Occipital lobe (tissue), 2 donors: Measurements from ENCODE around the gene ALDH1A1. TPM values are rescaled to one million over a fixed set of nuclear protein-coding genes. Genes with fewer than 3 reads are reported as not detected.
"Not testable (repeated sequence)": the region's sequence is repeated elsewhere in the genome, so short reads cannot be mapped to it uniquely, and the experiment has no call there.

Experiments
- DNase-seq: peaks from one replicate; lab custom pipeline; 2025; lab: John Stamatoyannopoulos, UW
- total RNA-seq: library from RNA; depleted of rRNA; stranded (reverse); fragments of >200 nt; gene quantifications from one replicate; pipeline ENCODE4 v1.2.3, GENCODE V29; 2014

The ALDH1A1 gene
- total RNA-seq, 1 donor from 2014 or later = 1.4 TPM

DNA sequence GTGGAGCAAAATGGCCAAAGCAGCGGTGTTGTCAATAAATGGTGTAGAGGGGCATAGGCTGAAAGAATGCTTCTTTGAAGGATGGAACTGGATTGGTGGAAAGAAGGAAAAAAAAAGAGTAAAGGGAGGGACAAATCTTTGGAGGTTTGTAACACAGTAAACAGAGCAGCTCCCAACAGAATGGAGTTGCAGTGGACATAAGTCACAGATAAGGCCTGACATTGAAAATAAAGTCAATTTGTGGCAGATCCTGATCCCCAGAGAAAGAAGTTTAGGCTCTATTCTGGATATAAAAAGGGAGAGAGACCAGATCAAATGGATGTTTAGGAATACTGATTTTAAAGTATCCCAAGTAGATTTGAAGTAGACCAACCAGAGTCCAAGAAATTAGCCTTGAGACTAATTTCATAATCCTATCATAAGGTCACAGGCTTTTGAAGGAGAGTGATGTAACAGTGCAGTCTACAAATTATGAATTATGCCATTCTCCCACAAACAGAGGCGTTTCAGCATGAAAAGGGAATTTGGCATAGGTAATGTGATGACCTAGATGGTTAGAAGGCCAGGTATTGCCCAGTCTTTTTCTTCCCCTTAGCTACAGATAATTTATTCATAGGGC, 8.9 kb downstream of the ALDH1A1 start:
- no peak for DNase-seq

DNA sequence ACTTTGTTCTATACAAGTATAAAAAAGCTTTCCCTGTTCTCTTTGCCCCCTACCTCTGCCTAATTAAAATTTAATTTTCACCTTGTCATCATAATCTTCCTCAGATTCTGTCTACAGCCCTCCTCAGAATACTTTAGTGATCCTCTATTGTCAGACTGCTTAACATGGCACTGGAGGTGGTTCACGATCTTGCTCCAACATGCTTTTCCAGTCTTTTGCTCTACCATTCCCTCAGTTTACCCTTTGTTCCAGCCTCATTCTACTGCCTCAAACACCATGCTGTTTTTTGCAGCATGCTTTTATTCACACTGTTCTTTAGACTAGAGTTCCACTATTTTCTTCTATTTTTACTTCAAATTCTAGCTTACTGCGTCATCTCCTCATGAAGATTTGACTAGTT, 10.4 kb downstream of the ALDH1A1 start:
- no peak for DNase-seq

DNA sequence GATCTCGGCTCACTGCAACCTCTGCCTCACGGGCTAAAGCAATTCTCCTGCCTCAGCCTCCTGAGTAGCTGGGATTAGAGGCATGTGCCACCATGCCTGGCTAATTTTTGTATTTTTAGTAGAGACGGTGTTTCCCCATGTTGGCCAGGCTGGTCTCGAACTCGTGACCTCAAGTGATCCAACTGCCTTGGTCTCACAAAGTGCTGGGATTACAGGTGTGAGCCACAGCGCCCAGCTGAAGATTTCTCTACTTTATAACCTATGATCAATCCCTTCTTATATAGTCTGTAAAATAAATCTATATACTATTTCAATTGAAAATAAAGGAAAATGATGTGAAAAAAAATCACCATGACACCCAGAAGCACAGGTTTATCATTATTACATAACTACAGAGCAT, 13.3 kb downstream of the ALDH1A1 start:
- not testable (repeated sequence) for DNase-seq

DNA sequence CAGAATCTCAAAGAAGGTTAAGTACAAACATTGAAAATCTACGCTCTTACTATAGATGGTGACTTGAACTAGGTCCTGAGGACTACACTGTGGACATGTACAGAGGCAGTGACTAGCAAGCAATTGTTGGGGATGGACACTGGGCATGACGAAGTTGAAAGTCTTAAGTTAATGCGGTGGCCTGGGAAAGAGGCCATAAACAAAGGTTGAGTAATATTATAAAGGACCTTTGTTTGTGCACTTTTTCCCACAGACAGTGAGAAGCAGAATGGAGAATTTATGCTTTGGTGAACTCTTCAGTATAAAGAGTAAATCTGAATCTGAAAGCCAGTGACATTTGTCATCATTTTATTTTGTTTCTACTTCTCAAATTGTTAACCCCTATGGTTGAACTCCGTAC, 15.3 kb downstream of the ALDH1A1 start:
- DNase-seq = no peak

DNA sequence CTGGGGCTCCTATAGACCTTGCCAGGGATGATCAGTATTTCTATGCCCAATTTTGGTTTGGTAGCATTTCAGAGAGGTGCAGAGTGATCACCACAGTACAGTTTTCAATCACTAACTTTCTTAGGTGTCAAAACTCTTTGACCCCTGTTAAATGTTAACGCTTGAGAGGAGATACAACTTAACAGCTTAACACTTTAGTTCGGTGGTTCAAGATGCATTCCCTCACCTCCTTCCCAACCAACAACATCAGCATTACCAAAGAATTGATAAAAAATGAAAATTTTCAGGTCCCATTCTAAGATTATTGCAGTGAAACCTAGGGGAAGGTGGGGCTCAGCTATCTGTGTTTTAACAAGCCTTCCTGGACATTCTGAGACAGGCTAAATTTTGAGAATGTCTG, 16.2 kb downstream of the ALDH1A1 start:
- DNase-seq = no peak

DNA sequence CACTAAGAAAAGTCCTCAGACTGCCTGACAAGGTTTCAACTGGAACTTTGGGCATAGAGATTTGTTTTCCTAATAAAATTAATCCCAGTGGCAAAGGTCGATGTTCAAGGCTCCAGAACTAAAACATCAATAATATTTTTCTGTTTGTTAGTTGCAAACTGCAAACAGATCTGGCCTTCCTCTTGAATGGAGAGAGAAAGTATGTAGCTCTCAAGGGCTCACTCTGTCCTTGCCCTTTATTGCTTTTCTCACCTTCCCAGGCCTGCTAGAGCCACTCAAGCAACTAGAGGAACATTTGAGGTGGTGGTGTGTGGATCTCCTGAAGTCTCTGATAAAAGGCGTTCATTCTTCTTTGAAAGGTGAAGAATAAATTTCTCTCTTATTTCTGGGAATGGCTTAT, 16.6 kb downstream of the ALDH1A1 start:
- DNase-seq = no peak

DNA sequence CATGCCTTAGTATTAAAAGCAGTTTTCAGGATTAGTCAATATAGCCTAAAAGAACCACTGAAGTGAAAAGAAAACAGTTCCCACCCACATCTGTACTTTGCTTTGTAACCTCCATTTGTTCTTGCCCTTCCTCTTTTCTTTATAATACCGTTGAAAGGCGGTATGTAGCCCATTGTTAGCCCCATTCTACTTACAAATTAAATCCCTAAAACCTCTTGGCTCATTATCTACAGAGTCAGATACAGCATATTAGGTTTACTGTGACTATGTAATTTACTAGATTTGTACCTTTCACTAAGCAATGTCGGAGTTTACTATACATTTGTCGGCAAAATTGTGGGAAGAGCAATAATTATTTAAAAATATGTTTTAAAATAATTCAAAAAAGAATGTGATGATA, 17.3 kb downstream of the ALDH1A1 start:
- no peak for DNase-seq

DNA sequence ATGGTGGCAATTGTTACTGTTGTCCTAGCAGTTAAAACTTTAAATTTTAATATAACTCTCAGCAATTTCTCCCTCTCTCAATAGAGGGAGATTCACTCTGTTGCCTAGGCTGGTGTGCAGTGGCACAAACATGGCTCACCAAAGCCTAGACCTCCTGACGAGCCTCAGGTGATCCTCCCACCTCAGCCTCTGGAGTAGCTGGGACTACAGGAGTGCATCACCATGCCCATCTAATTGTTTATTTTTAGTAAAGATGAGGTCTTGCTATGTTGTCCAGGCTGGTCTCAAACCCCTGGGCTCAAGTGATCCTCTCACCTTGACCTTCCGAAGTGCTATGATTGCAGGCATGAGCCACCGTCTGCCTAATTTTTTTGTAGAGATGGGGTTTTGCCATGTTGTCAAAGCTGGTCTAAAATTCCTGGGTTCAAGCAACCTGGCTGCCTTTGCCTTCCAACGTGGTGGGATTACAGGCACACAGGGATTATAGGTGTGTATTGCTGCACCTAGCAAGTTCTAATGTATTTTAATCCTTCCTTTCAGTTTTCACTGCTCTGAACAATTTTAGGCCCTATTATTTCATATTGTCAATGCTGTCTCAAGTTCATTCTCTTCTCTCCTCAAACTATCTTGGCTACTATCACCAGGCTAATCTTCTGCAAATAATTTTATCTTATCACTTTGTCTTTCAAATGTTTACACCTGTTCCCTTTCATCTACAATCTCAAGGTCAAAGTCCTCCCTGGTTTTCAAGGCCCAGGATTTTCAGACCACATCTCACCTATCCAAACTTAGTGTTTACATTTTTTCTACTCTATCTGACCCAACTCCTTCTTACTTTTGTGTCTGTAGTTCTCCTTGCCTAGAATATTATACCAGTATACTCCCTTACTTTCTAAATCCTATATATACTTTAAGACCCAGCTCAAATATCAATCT, 18.9 kb downstream of the ALDH1A1 start:
- no peak for DNase-seq

DNA sequence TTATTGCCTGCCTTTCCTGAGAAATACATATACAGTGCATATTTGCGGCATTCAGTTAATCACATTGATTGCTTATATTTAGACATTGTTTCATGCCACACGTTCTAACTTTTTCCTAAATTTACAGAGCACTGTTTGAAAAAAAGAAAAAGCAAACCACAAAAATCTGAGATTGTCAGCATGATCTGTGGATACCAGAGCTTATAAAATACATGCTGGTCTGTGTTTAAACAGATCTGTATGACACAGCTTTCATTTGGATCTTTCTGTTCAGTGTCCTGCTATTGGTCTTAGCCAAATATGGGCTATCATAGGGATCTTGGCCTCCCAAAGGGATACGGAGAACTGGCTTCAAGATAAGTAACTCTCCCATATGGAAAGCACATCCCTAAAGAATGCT, 20.2 kb downstream of the ALDH1A1 start:
- DNase-seq = no peak

DNA sequence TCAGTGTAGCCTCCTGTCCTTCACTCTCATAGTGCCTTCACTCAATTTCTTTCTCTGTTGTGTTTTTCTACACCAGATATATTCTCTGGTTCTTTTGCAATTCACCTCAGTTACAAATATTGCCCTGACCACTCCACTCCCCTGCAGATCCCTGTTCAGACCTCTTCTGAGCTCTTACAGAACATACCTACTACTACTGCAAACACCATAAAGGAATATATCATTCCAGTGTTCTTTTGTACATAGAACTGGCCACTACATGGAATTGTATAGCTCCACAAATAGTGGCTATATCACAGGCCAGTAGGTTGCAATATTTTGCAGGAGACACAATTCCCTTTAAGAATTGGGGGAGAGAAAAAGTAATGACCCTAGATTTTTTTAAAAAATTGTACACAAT, 21.0 kb downstream of the ALDH1A1 start:
- DNase-seq = no peak

DNA sequence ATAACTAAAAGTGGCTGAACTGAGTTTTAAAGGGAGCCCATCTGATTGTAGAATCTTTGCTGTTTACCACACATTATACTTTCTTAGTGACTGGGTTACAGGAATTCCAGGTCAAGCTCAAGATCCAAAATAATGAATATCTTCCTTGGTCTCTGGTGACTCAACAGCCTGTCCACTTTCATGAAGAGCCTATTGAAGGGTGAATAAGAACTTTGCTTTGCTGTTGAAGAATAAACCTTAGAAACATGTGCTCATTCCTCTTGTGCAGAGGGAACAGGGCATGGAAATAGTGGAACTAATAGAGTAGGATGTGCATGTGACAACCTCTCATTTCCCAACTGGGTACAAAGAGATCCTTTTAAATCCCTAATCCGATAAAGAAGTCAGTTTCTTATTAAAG, 21.4 kb downstream of the ALDH1A1 start:
- no peak for DNase-seq

DNA sequence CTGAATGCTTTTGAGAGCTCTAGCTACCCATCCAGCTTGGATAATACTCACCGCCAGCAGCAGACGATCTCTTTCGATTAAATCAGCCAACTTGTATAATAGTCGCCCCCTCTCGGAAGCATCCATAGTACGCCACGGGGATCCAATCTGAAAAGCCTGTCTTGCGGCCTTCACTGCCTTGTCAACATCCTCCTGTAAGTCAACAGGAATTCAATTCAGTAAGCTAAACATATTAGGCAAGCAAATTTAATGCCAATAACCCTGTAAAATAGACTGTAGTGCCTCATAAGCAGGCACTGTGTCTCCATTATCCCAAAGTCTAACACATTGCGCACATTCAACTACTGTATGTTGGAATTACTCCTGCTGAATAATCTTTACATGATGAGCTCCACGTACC, 22.0 kb downstream of the ALDH1A1 start:
- no peak for DNase-seq

DNA sequence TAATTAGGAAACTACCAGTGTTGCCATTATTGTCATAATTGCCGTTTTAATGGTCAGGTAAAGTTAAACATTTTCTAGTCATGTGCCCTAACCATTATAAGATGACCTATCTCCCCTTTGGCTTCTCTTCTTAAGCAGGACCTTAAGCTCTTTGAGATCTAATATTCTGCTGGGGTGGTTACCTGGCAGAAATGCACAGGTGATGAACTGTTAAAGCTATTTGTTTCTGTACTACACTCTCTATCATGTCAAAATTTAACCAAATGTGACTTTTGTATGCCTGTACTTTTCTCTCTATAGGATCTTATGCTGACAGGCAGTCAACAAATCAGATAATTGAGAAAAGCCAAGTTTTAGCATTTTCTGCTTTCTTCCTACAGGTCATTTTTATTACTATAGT, 23.3 kb downstream of the ALDH1A1 start:
- DNase-seq = no peak

DNA sequence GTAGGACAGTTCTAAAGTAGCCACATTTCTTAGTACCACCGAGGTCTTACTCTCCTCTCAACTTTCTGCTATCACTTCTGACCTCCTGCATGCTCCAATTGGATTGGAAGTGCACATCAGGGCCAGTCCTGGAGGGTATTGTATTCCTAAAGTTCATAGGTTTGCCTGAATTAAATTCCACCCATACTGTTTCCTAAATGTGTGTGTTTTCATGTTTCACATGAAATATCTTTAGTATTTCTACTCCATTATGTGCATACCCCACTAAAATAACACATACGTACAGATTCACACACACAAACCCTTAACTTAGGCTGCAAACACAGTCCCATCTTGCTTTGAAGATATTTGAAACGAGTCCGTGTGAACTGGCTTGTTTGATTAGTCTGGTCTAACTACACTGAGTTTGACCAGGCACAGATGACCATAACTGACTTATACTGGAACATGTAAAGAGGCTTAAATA, 24.8 kb downstream of the ALDH1A1 start:
- DNase-seq = no peak

DNA sequence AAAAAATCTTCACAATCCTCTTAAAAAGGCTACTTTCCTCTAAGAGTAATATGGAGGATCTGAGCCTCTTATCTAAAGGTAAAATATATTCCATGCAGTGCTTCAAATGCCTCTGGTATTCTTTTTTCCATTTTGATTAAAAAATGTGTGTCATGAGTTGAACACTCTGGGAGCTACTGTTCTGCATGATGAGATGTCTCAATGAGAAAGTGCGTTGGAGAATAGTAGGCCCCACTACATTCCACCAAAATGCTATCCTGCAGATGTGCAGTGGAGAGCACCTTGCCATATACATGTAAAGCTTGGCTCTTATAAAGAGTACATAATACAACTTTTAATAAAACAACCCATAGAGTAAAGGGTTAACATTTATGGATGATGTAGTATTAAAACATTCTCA, 26.3 kb downstream of the ALDH1A1 start:
- no peak for DNase-seq

DNA sequence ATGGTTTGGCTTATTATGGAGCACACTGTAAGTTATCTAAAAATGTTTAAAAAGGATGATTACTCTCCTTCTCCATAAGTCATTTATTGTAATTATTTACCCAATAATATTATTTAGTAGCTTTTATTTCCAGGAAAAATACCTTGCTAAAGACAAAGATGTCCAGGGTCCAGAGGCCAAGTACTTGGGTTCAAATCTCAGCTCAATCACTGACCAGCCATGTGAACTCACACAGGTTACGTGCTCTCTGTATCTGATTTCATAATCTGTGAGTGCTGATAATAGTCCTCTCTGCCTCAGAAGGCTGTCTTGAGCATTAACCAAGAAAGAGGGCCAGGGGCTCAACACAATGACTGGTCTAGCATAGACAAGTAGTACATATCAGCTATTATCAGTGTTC, 27.0 kb downstream of the ALDH1A1 start:
- DNase-seq = no peak

DNA sequence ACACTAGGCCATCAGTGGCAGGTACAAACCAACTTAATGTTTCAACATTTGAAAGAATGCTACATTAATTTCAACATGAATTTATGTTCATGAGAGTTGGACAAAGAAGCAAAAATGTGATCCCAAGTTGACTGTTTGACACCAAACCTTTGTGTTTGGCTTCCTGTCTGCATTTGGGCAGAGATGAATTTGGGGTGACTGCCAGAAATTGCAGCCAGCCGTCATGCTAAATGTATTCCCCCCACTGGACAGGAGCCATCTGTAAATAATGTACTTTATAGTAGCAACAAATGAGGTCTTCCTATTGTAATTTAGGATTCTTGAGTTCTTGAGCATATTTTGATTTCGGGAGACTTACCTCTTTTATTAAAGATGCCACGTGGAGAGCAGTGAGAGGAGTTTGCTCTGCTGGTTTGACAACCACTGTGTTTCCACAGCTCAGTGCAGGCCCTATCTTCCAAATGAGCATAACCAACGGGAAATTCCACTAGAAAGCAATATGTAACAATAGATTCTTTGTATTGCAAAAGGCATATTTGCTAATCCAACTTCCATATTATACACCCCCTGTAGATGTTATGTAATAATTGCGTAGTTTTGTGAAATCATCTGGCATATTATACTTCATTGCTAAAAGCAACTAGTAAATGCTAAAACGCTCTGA, 27.6 kb downstream of the ALDH1A1 start:
- DNase-seq = no peak

DNA sequence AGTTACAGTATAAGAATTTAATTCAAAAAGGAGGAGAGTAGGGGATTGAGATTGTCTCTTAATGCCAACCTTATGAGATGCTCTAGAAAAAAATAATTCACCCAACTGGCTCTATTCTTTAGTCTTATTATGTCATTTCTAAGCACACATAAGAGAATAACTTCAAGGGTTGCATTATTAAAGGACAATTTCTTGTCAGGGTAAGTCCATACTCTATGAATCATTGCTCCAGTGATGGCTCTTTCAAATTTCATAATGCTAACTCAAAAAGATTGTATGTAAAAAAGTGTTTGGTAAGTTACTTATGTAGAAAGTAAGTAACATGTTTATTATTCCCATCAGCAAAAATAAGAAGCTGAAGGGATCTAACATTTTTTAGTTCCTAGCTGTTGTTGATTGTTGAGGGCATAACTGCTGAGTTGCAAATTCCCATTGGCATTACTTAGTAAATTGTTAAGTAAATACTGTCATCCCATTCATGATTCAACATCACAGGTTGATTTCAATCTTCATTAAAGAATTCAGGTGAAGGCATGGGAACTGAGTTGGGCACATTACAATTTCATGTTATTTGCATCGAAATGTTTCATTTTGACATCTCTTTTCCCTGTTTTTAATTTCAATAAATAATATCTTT, 28.6 kb downstream of the ALDH1A1 start:
- DNase-seq = no peak

DNA sequence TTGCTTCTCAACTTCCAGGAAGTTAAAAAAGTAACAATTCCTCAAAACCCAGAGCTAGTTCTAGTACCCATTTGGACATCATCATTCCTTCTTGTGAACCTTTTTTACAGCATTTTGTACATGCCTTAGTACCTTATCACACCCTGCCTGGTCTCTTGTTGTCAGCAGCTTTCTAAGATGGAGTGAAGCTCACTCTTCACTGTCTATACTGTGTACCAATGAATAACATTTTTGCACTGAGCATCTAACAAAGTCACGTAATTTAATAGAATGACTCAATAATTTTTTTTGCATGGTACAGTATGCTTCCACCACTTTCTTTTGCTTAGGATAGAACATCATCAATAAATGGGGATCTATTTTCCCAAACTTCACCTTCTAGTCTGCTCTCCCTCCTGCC, 29.8 kb downstream of the ALDH1A1 start:
- DNase-seq = no peak

DNA sequence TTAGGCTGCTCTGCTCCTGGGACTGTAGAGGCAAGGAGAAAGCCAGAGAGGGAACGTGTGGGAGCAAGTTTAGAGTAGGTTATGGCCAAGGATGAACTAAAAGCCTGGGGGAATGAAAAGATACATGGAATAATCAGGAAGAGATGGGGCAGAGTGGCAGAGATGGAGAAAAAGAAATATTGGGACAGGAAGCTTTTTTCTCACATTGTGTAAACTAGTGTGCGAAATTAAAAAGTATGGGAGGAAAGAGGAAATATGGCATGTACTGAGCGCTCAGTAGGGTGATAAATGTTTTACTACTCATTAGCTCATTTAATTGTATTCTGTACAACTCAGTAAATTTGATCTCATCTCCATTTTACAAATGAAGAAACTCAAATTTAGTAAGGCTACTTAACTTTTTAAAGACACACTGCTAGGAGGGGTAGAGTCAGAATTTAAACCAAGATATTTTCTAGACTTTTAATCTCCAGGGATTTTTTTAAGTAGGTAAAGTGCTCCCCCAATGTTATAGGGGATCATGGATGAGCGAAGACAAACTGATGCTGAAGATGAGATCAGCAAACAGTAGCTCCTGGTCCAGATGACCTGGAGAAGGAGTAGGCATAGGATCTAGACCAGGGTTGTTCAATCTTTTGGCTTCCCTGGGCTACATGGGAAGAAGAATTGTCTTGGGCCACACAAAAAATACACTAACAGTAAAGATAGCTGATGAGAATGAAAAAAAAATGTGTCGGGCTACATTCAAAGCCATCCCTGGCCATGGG, 30.8 kb downstream of the ALDH1A1 start:
- DNase-seq = no peak

DNA sequence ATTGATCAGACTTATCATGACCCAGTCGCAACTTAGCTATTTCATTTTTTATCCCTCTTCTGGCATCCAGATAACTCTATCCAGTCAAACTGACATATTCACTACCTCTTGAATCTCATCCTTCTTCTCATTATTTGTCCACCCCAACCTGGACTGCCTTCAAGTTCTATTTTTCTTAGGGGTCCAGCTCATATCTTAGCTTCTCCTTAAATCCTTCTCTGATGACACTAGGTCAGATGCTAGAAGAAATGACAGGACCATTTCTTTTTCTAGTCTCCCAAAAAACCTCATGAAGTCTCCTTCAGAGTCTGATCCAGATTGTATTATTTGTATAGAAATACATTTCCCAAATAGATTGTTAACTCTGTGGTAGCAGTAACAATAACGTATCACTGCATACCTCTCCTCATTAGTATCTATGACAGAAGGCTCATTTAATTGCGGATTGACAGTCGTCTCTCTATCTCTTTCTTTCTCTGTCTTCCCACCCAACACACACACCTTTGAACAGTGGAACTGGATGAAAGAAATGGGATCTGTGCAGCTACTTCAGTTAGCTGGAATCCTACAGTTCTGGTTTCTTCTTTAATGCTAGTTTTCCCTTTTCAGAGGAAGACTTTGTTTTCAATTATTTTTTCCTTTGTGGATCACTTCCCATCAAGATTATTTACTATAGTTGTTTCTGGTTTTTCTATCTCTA, 33.5 kb downstream of the ALDH1A1 start:
- DNase-seq = no peak
